Tibial nerve (tissue), 4 donors: ENCODE data around the gene FRYL. TPM values are rescaled to one million over a fixed set of nuclear protein-coding genes. Genes with fewer than 3 reads are reported as not detected.

Source experiments
- DNase-seq, 2 donors: peaks; one replicate each; pipeline ENCODE4 v3.0.0-alpha.2; 2019; ENCODE audit warnings: low spot score in 2 of 2
- H3K27ac ChIP-seq, 4 donors: fragments of 200-600 bp; sonication (generic) in 3 of 4; one replicate each; pipeline ENCODE4 v1.5.1; 2017 to 2019; ENCODE audit warnings: mild to moderate bottlenecking in 1 of 4
- H3K27me3 ChIP-seq, 2 donors: fragments of 200-600 bp; sonication (generic) in 1 of 2; one replicate each; pipeline versions ENCODE4 v1.5.1 to v1.6.0; 2017 to 2019
- H3K36me3 ChIP-seq, 3 donors: fragments of 200-600 bp; sonication (generic); one replicate each; pipeline ENCODE4 v1.5.1; 2018 to 2019
- H3K4me1 ChIP-seq, 4 donors: fragments of 200-600 bp; sonication (generic) in 3 of 4; one replicate each; pipeline ENCODE4 v1.5.1; 2017 to 2019
- H3K4me3 ChIP-seq, 4 donors: fragments of 200-600 bp; sonication (generic) in 3 of 4; one replicate each; pipeline ENCODE4 v1.5.1; 2017 to 2019; ENCODE audit warnings: mild to moderate bottlenecking in 1 of 4, moderate library complexity in 1 of 4
- H3K9me3 ChIP-seq, 4 donors: fragments of 200-600 bp; sonication (generic) in 3 of 4; one replicate each; pipeline ENCODE4 v1.5.1; 2017 to 2019
- EP300 ChIP-seq, 2 donors: sonication (generic); formaldehyde crosslinking; IDR thresholded peaks; one replicate each; pipeline ENCODE4 v1.6.1; 2017; ENCODE audit warnings: antibody characterized with exemption in 2 of 2, mild to moderate bottlenecking in 1 of 2
- POLR2A ChIP-seq, 2 donors: fragments of 450-650 bp; IDR thresholded peaks; one replicate each; pipeline ENCODE4 v1.6.1; 2017; ENCODE audit warnings: antibody characterized with exemption in 2 of 2, mild to moderate bottlenecking in 2 of 2, moderate library complexity in 2 of 2
- WGBS, 2 donors: methylation state at CpG; one replicate each; pipeline ENCODE4 v1.1.5; 2018; 5-methylcytosine and 5-hydroxymethylcytosine counted together
- total RNA-seq, 4 donors: library from RNA; depleted of rRNA; stranded (reverse); fragments of >200 nt; gene quantifications; one replicate each; pipeline ENCODE4 v1.1.0, GENCODE V29; 2016
- TF ChIP-seq, protein P1 (sequence below), 5 experiments: fragments of 200-600 bp in 3 of 5; fragments of 450-650 bp in 2 of 5; sonication (generic) in 3 of 5; IDR thresholded peaks; one replicate each; pipeline ENCODE4 v1.5.1; 2016 to 2019; ENCODE audit warnings: antibody characterized with exemption in 5 of 5, mild to moderate bottlenecking in 3 of 5, moderate library complexity in 2 of 5

FRYL gene
- total RNA-seq, 4 donors from 2014 or later = 88.3 to 122 (median 99.7) TPM

DNA sequence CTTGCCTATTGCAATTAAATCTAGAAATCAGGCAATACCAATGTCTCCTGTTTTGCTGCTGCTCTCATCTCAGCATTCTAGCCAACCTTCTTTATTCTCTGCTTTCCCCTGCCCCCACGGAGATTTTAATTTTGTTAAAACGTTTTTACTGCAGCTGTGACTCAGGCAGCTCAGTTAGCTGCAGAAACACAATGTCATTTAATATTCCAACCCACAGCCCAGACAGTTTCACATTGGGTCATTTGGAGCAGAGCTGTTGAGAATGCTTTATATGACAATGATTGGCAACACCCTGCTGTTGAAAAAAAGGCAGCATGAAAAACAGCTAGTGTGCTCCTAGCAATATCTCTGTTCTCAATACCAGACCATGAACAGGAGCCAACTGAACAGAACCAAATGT lies 309.5 kb downstream of the FRYL start:
- H3K9me3 ChIP-seq = no peaks in the 10 kb centered on the region
- no peaks in the 10 kb centered on the region for H3K4me1 ChIP-seq
- no peaks in the 10 kb centered on the region for H3K27me3 ChIP-seq
- 8 to 33% methylated on average over 2 of the region's 2 CpGs for WGBS, 2 donors
- no peaks in the 10 kb centered on the region for H3K36me3 ChIP-seq
- DNase-seq = no peak
- TF ChIP-seq, protein P1, sequence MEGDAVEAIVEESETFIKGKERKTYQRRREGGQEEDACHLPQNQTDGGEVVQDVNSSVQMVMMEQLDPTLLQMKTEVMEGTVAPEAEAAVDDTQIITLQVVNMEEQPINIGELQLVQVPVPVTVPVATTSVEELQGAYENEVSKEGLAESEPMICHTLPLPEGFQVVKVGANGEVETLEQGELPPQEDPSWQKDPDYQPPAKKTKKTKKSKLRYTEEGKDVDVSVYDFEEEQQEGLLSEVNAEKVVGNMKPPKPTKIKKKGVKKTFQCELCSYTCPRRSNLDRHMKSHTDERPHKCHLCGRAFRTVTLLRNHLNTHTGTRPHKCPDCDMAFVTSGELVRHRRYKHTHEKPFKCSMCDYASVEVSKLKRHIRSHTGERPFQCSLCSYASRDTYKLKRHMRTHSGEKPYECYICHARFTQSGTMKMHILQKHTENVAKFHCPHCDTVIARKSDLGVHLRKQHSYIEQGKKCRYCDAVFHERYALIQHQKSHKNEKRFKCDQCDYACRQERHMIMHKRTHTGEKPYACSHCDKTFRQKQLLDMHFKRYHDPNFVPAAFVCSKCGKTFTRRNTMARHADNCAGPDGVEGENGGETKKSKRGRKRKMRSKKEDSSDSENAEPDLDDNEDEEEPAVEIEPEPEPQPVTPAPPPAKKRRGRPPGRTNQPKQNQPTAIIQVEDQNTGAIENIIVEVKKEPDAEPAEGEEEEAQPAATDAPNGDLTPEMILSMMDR (IDR thresholded peaks at IDR 0.05) = no peak
- TF ChIP-seq EP300 (IDR thresholded peaks at IDR 0.05) (no peak), POLR2A (IDR thresholded peaks at IDR 0.05) (no peak)
- no peak overlapping the region for H3K4me3 ChIP-seq
- H3K27ac ChIP-seq = no peak overlapping the region

DNA sequence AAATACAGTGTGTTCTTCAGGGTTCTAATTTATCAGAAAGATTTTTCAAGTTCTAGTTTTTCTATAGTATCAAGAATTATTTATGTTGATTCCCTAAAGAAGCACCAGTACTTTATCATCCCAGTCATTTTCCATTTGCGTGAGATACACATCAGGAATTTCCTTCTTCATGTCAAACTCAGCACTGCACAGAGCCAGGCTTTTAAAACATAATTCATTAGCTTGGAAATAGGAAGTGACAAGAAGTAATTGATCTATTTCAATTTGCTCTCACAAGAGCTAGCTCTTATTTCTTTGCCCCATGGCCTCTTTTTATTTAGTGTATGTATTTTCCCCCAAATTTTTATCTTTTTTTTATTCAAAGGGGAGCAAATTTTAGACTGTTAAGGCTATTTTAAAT lies 309.9 kb downstream of the FRYL start:
- no peaks in the 10 kb centered on the region for H3K27me3 ChIP-seq
- H3K4me3 ChIP-seq = no peak overlapping the region
- WGBS, 2 donors = 65 to 76% methylated on average over 1 of the region's 1 CpG
- DNase-seq = no peak
- TF ChIP-seq EP300 (IDR thresholded peaks at IDR 0.05) (no peak), POLR2A (IDR thresholded peaks at IDR 0.05) (no peak)
- TF ChIP-seq, protein P1 (IDR thresholded peaks at IDR 0.05) = no peak
- H3K9me3 ChIP-seq = no peaks in the 10 kb centered on the region
- H3K4me1 ChIP-seq = no peaks in the 10 kb centered on the region
- H3K27ac ChIP-seq = no peak overlapping the region
- no peaks in the 10 kb centered on the region for H3K36me3 ChIP-seq

DNA sequence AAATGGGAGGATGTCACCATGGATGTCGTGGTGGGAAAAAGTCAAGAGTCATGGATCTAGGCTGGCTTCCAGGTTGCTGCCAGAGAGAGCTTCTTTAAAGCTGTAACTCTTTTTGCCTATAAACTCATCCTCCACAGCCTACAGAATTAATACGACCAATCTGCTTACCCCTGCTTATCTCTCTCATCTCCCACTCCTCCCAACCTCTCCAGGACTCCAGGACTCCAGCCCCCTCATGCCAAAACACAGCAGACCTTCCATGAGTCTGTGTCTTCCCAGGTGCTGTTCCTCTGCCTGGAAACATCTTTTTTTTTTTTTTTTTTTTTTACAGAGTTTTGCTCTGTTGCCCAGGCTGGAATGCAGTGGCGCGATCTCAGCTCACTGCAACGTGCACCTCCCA lies 312.2 kb downstream of the FRYL start:
- 71 to 75% methylated on average over 4 to 5 of the region's 5 CpGs for WGBS, 2 donors
- Histone ChIP-seq H3K27ac (no peak overlapping the region), H3K27me3 (no peaks in the 10 kb centered on the region), H3K4me1 (no peaks in the 10 kb centered on the region), H3K4me3 (no peak overlapping the region), H3K36me3 (no peaks in the 10 kb centered on the region), H3K9me3 (no peaks in the 10 kb centered on the region)
- TF ChIP-seq POLR2A (IDR thresholded peaks at IDR 0.05) = no peak
- no peak for DNase-seq

DNA sequence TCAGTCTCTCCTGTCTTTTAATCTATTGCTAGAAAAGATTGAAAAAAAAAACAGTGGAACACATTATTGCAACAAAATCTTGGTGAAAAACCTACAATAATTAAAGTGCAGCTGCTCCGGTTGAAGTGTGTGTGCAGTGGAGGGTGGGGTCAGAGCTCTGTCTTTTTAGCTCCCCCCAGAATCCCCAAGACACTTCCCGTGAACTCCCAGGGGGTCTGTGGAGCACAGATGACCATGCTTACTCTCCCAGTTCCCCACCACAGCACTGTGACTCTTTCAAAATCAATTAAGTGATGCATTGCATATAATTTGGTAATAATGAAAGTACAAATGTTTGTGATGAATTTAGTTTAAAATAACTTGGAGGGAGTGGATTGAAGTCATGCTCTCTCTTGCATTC lies 312.6 kb downstream of the FRYL start:
- no peak overlapping the region for H3K27ac ChIP-seq
- 48 to 50% methylated on average over 2 of the region's 2 CpGs for WGBS, 2 donors

DNA sequence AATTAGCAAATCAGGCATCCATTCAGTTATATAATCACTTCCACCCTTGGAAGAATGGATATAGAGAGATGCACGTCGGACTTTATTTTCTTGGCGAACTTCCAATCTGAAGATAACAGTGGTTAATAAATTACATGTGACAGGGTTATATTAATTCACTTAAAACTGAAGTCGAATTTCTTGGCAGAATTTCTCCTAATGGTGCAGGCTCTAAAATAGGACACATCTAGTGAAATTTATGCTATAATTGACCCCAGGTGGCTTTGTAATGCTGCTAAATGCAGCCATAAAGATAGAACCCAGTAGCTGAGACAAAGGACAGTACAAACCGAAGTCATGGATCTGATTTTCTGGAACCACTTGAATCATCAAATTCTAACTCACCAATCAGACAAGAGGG lies 317.7 kb downstream of the FRYL start:
- Histone ChIP-seq H3K4me3 (no peak overlapping the region), H3K4me1 (no peaks in the 10 kb centered on the region), H3K9me3 (peaks cover 0 to 2% (median 0%) of the 10 kb centered on the region in 4 donors), H3K27ac (no peak overlapping the region), H3K36me3 (no peaks in the 10 kb centered on the region), H3K27me3 (no peaks in the 10 kb centered on the region)
- TF ChIP-seq, protein P1 (IDR thresholded peaks at IDR 0.05) = no peak
- TF ChIP-seq POLR2A (IDR thresholded peaks at IDR 0.05) (no peak), EP300 (IDR thresholded peaks at IDR 0.05) (no peak)
- no peak for DNase-seq
- 38 to 51% methylated on average over 5 of the region's 5 CpGs for WGBS, 2 donors

More for the DNA sequence above, 312.6 kb downstream of the FRYL start:
- TF ChIP-seq, protein P1 (IDR thresholded peaks at IDR 0.05) = no peak
- no peak for TF ChIP-seq POLR2A (IDR thresholded peaks at IDR 0.05)
- TF ChIP-seq EP300 (IDR thresholded peaks at IDR 0.05) = no peak
- DNase-seq = no peak
- Histone ChIP-seq H3K27me3 (no peaks in the 10 kb centered on the region), H3K9me3 (no peaks in the 10 kb centered on the region), H3K4me1 (no peaks in the 10 kb centered on the region), H3K4me3 (no peak overlapping the region), H3K36me3 (no peaks in the 10 kb centered on the region)

DNA sequence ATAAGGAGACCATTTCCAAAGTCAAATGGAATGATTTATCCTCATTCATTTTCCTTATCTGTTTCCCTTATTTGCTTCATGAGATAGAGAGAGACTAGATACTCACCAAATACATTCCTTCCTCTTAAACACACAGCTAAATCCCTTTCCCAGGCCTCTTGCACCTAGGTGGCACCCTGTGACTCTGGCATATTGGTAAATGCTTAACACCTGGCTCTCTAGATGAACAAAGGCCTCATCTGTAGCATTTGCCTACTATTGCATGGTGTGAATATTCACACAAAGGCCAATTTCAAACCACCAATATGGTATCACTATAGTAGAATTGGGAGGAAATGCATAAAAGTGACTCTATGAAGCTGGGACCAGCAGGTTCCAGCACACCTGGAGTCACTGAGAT lies 319.1 kb downstream of the FRYL start:
- TF ChIP-seq EP300 (IDR thresholded peaks at IDR 0.05) (no peak), POLR2A (IDR thresholded peaks at IDR 0.05) (no peak)
- TF ChIP-seq, protein P1 (IDR thresholded peaks at IDR 0.05) = no peak
- Histone ChIP-seq H3K36me3 (no peaks in the 10 kb centered on the region), H3K27me3 (no peaks in the 10 kb centered on the region), H3K9me3 (peaks cover 0 to 16% (median 0%) of the 10 kb centered on the region in 4 donors), H3K4me3 (no peak overlapping the region), H3K4me1 (no peaks in the 10 kb centered on the region), H3K27ac (no peak overlapping the region)
- DNase-seq = no peak
